ENCODE measurements around the gene ASRGL1.
A peak's percentile ranks its signal among the peaks of the same experiment; 100 is the strongest.

Gene ASRGL1

GRCh38 chr11:62394825-62395538 is 57.7 kb downstream of the ASRGL1 start:
- peak; percentile 81 for DNase-seq

- DNase-seq, result no peak
These were observed 58.8 kb downstream of the ASRGL1 start for GRCh38 chr11:62395885-62396551.

- DNase-seq, result no peak
These were observed 61.1 kb downstream of the ASRGL1 start for GRCh38 chr11:62398011-62398994.

GRCh38 chr11:62399172-62399877 is 62.1 kb downstream of the ASRGL1 start:
- DNase-seq, result no peak

- no peak for DNase-seq
These were observed 62.6 kb downstream of the ASRGL1 start for GRCh38 chr11:62399878-62400266.

GRCh38 chr11:62400281-62400680 is 63.0 kb downstream of the ASRGL1 start:
- DNase-seq, result no peak

GRCh38 chr11:62400760-62401159 is 63.5 kb downstream of the ASRGL1 start:
- peak; percentile 19 for DNase-seq

- DNase-seq, result no peak
These were observed 64.1 kb downstream of the ASRGL1 start for GRCh38 chr11:62401356-62401755.

GRCh38 chr11:62401811-62402210 is 64.6 kb downstream of the ASRGL1 start:
- no peak for DNase-seq

GRCh38 chr11:62402226-62402959 is 65.1 kb downstream of the ASRGL1 start:
- DNase-seq, result no peak

- no peak for DNase-seq
These were observed 65.9 kb downstream of the ASRGL1 start for GRCh38 chr11:62402960-62403730.

GRCh38 chr11:62404435-62404834 is 67.2 kb downstream of the ASRGL1 start:
- DNase-seq, result no peak

- DNase-seq, result no peak
These were observed 67.7 kb downstream of the ASRGL1 start for GRCh38 chr11:62404901-62405300.

- no peak for DNase-seq
These were observed 68.8 kb downstream of the ASRGL1 start for GRCh38 chr11:62406034-62406433.

GRCh38 chr11:62409831-62410230 is 72.6 kb downstream of the ASRGL1 start:
- DNase-seq, result no peak

- DNase-seq, result no peak
These were observed 73.7 kb downstream of the ASRGL1 start for GRCh38 chr11:62410972-62411371.

- DNase-seq, result no peak
These were observed 74.3 kb downstream of the ASRGL1 start for GRCh38 chr11:62411524-62411923.

- DNase-seq, result no peak
These were observed 75.9 kb downstream of the ASRGL1 start for GRCh38 chr11:62413060-62413696.

- no peak for DNase-seq
These were observed 79.3 kb downstream of the ASRGL1 start for GRCh38 chr11:62416596-62416995.

- no peak for DNase-seq
These were observed 80.9 kb downstream of the ASRGL1 start for GRCh38 chr11:62418136-62418535.

GRCh38 chr11:62418733-62419132 is 81.5 kb downstream of the ASRGL1 start, which contains the start of gene SCGB1A1:
Gene SCGB1A1 (plus strand): TSS chr11:62419033. CDS start chr11:62419096, 63 bp downstream.
- DNase-seq, result no peak
